RWPE2 (cell line): Measurements from ENCODE around the gene CNTNAP2.

Source experiments
- ATAC-seq: fragments of 200-7000 bp; cut with Tn5 transposase; 3 replicates; pipeline ENCODE4 v1.9.1; 2021; ENCODE audit warnings: low read depth
- DNase-seq: peaks from one replicate; pipeline ENCODE4 v3.0.0-alpha.2; 2020; ENCODE audit warnings: low spot score
- H3K27ac ChIP-seq: fragments of 450-650 bp; 2 replicates; pipeline ENCODE4 v1.5.1; 2017; ENCODE audit warnings: mild to moderate bottlenecking; ENCODE audit not compliant: poor library complexity, severe bottlenecking
- H3K27me3 ChIP-seq: fragments of 250-450 bp; sonication (Bioruptor Pico); 2 replicates; pipeline ENCODE4 v1.5.1; 2021; ENCODE audit warnings: mild to moderate bottlenecking, moderate library complexity; ENCODE audit not compliant: insufficient read depth, poor library complexity, severe bottlenecking
- H3K36me3 ChIP-seq: fragments of 250-450 bp; sonication (Bioruptor Pico); 2 replicates; pipeline ENCODE4 v1.5.1; 2020; ENCODE audit warnings: low read depth, mild to moderate bottlenecking, moderate library complexity
- H3K4me1 ChIP-seq: fragments of 250-450 bp; sonication (Bioruptor Pico); 2 replicates; pipeline ENCODE4 v1.5.1; 2021; ENCODE audit warnings: mild to moderate bottlenecking, moderate library complexity; ENCODE audit not compliant: insufficient read depth, poor library complexity, severe bottlenecking
- H3K4me3 ChIP-seq: fragments of 250-450 bp; sonication (Bioruptor Pico); 2 replicates; pipeline ENCODE4 v1.5.1; 2021; ENCODE audit warnings: mild to moderate bottlenecking, moderate library complexity; ENCODE audit not compliant: severe bottlenecking
- H3K9me3 ChIP-seq: fragments of 250-450 bp; sonication (Bioruptor Pico); 2 replicates; pipeline ENCODE4 v1.5.1; 2021; ENCODE audit warnings: mild to moderate bottlenecking, moderate library complexity; ENCODE audit not compliant: severe bottlenecking
- CTCF ChIP-seq: fragments of 450-650 bp; IDR thresholded peaks from one replicate; pipeline ENCODE4 v1.5.1; 2017; ENCODE audit warnings: mild to moderate bottlenecking, moderate library complexity; ENCODE audit not compliant: poor library complexity, severe bottlenecking

Gene CNTNAP2

GRCh38 chr7:146206270-146206669, 89.7 kb downstream of the CNTNAP2 start:
- Histone ChIP-seq H3K36me3 (no peaks in the 10 kb centered on the region), H3K4me1 (no peaks in the 10 kb centered on the region), H3K4me3 (no peak overlapping the region), H3K27me3 (no peaks in the 10 kb centered on the region), H3K27ac (no peak overlapping the region), H3K9me3 (no peaks in the 10 kb centered on the region)
- DNase-seq (no peak), ATAC-seq (no peak)
- no peak for TF ChIP-seq CTCF

GRCh38 chr7:146208492-146208891, 91.9 kb downstream of the CNTNAP2 start:
- no peak overlapping the region for H3K27ac ChIP-seq
- DNase-seq (no peak), ATAC-seq (no peak)
- H3K4me3 ChIP-seq = no peak overlapping the region
- H3K27me3 ChIP-seq = no peaks in the 10 kb centered on the region
- H3K9me3 ChIP-seq = no peaks in the 10 kb centered on the region
- no peak for TF ChIP-seq CTCF
- H3K4me1 ChIP-seq = no peaks in the 10 kb centered on the region
- no peaks in the 10 kb centered on the region for H3K36me3 ChIP-seq

GRCh38 chr7:146214842-146215241, 98.2 kb downstream of the CNTNAP2 start:
- ATAC-seq = no peak
- no peak for TF ChIP-seq CTCF
- H3K9me3 ChIP-seq = no peaks in the 10 kb centered on the region

DNA sequence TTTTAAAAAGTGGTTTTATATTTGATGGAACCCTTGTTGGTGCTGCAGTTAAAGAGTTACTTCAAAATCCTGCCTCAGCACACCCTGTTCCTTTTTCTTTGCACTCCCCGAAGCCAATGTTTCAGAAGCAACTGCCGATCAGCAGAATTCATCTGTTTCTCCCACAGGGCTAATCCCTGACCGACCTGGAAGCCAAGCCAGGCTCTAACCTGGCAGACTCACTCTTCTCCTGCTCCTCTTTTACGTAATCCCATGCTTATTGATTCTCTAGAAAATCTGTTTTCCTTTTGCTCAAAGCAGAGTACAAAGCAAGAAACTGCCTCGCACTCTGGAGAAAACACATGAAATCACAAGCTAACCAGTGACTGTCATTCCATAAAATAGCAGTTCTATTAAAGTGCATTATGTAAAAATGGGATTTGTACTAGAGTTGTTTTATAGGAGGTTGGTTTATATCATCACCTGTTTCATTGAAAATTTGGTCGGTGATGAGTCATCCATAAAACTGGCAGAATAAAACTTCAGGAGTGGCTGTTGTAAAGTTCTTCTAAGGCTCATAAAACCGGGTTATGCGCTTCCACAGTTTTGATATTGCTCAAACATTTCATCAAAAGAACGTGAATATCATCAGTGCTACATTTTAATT, 99.9 kb downstream of the CNTNAP2 start:
- DNase-seq (no peak), ATAC-seq (no peak)
- no peak overlapping the region for H3K4me3 ChIP-seq
- no peaks in the 10 kb centered on the region for H3K9me3 ChIP-seq
- no peaks in the 10 kb centered on the region for H3K4me1 ChIP-seq
- H3K36me3 ChIP-seq = no peaks in the 10 kb centered on the region
- no peaks in the 10 kb centered on the region for H3K27me3 ChIP-seq
- TF ChIP-seq CTCF = no peak
- no peak overlapping the region for H3K27ac ChIP-seq

More at GRCh38 chr7:146214842-146215241, 98.2 kb downstream of the CNTNAP2 start:
- no peak overlapping the region for H3K4me3 ChIP-seq
- DNase-seq = no peak
- H3K27me3 ChIP-seq = no peaks in the 10 kb centered on the region
- no peak overlapping the region for H3K27ac ChIP-seq
- H3K4me1 ChIP-seq = no peaks in the 10 kb centered on the region
- no peaks in the 10 kb centered on the region for H3K36me3 ChIP-seq

DNA sequence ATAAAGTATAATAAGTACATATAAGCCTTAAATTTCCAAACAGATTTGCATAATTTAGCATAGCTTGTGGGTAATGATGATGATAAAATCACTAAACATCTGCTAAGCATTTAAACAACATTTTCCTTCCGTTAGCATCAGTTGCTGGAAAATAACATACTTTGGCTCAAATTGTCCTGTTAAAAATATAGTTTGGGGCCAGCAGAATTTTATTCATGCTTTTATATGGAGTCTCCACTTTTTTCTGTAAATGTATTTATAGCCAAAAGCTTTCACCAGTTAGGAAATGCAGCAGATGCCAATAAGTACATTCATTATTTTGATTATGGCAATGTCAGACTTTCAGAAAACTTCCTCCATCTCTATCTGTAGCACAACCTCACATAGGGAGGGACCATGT, 107.2 kb downstream of the CNTNAP2 start:
- no peak for DNase-seq

More for the DNA sequence above, 107.2 kb downstream of the CNTNAP2 start:
- TF ChIP-seq CTCF = no peak
- no peak overlapping the region for H3K27ac ChIP-seq
- H3K4me1 ChIP-seq = no peaks in the 10 kb centered on the region
- no peak overlapping the region for H3K4me3 ChIP-seq
- no peaks in the 10 kb centered on the region for H3K36me3 ChIP-seq
- H3K9me3 ChIP-seq = no peaks in the 10 kb centered on the region
- no peak for ATAC-seq
- H3K27me3 ChIP-seq = no peaks in the 10 kb centered on the region
